HCT116 (cell line): Measurements from ENCODE around the gene TCF7L2. TPM values are rescaled to one million over a fixed set of nuclear protein-coding genes. Genes with fewer than 3 reads are reported as not detected.

Experiments
- ATAC-seq: fragments of 200-7000 bp; cut with Tn5 transposase; 2 replicates; pipeline ENCODE4 v1.9.1; 2020; ENCODE audit warnings: mild to moderate bottlenecking, moderate library complexity
- BruUV-seq: library from RNA; stranded (reverse); fragments of 400-500 nt; replicated peaks from 2 replicates; lab custom pipeline; 2021; lab: Mats Ljungman, UMichigan
- CTCF ChIA-PET: fragments of 300-600 bp; sonication (Branson Sonifier 250); formaldehyde crosslinking; loops from one replicate; lab custom pipeline; 2021; ENCODE audit warnings: antibody characterized with exemption; lab: Charles Lee
- POLR2A ChIA-PET: fragments of 300-600, 350-600 bp; sonication (Branson Sonifier 250); formaldehyde crosslinking; loops from one replicate; lab custom pipeline; 2021; ENCODE audit warnings: antibody characterized with exemption; lab: Charles Lee
- RAD21 ChIA-PET, 2 experiments: fragments of 300-600 bp; sonication (Branson Sonifier 250); formaldehyde crosslinking; loops; one replicate each; lab custom pipeline; 2023; ENCODE audit warnings: low total read pairs in 2 of 2; ENCODE audit not compliant: uncharacterized antibody in 2 of 2, unreplicated experiment in 2 of 2, low non-redundant PET in 1 of 2; lab: Charles Lee
- DNase-seq: peaks from one replicate; pipeline ENCODE4 v3.0.0-alpha.2; 2010; ENCODE audit warnings: low read depth, low spot score
- H2AFZ ChIP-seq: fragments of 200-600 bp; shearing (Covaris generic), sonication (generic); 2 replicates; pipeline ENCODE4 v1.6.1; 2017; ENCODE audit warnings: low read depth, mixed run types, mixed read lengths, antibody characterized with exemption, low read length; ENCODE audit not compliant: poor library complexity, severe bottlenecking
- H3K27ac ChIP-seq: 2 replicates; pipeline ENCODE4 v1.5.1; 2012; ENCODE audit warnings: low read depth, low read length
- H3K27me3 ChIP-seq: fragments of 200-600 bp; sonication (generic); 2 replicates; pipeline ENCODE4 v1.6.1; 2016; ENCODE audit warnings: mixed run types, low read length, mixed read lengths; ENCODE audit not compliant: insufficient read depth
- H3K36me3 ChIP-seq, 2 experiments: fragments of 200-500 bp in 1 of 2; fragments of 200-600 bp in 1 of 2; sonication (Bioruptor generic) in 1 of 2; sonication (generic) in 1 of 2; 2 replicates each; pipeline versions ENCODE4 v1.5.1 to v1.6.1; 2014 to 2016; ENCODE audit warnings: low read length in 2 of 2, inconsistent platforms in 1 of 2, mixed read lengths in 1 of 2, mixed run types in 1 of 2; ENCODE audit not compliant: insufficient read depth in 2 of 2, control insufficient read depth in 1 of 2
- H3K4me1 ChIP-seq, 2 experiments: fragments of 200-600 bp in 1 of 2; sonication (generic) in 1 of 2; 2 replicates each; pipeline versions ENCODE4 v1.5.1 to v1.6.1; 2012 to 2017; ENCODE audit warnings: low read length in 2 of 2, inconsistent platforms in 1 of 2, mild to moderate bottlenecking in 1 of 2, mixed read lengths in 1 of 2, mixed run types in 1 of 2, moderate library complexity in 1 of 2; ENCODE audit not compliant: insufficient read depth in 2 of 2, control insufficient read depth in 1 of 2
- H3K4me2 ChIP-seq: fragments of 200-600 bp; sonication (generic); 2 replicates; pipeline ENCODE4 v1.6.1; 2017; ENCODE audit warnings: mixed run types, low read length, mixed read lengths
- H3K4me3 ChIP-seq, 2 experiments: fragments of 200-600 bp in 1 of 2; sonication (generic) in 1 of 2; replicated peaks in 1 of 2; 2 replicates each; pipeline ENCODE4 v1.5.1; 2011 to 2016; ENCODE audit warnings: low read length in 2 of 2, control low read depth in 1 of 2, low read depth in 1 of 2, mild to moderate bottlenecking in 1 of 2, mixed read lengths in 1 of 2, mixed run types in 1 of 2
- H3K79me2 ChIP-seq: fragments of 200-600 bp; sonication (generic); 2 replicates; pipeline ENCODE4 v1.6.1; 2017; ENCODE audit warnings: mild to moderate bottlenecking, mixed run types, low read length, moderate library complexity, mixed read lengths; ENCODE audit not compliant: insufficient read depth
- H3K9ac ChIP-seq: fragments of 200-600 bp; sonication (generic); 2 replicates; pipeline ENCODE4 v1.6.1; 2016; ENCODE audit warnings: low read length, mixed read lengths
- H3K9me2 ChIP-seq: fragments of 200-600 bp; sonication (generic), shearing (Covaris generic); 2 replicates; pipeline ENCODE4 v1.6.1; 2017; ENCODE audit warnings: mixed run types, mild to moderate bottlenecking, moderate library complexity; ENCODE audit not compliant: insufficient read depth
- H3K9me3 ChIP-seq, 2 experiments: fragments of 200-500 bp in 1 of 2; fragments of 200-600 bp in 1 of 2; sonication (Bioruptor generic) in 1 of 2; sonication (generic) in 1 of 2; 2 replicates each; pipeline ENCODE4 v1.6.1; 2014 to 2017; ENCODE audit warnings: low read length in 2 of 2, mixed read lengths in 2 of 2, inconsistent platforms in 1 of 2, low read depth in 1 of 2, mild to moderate bottlenecking in 1 of 2, mixed run types in 1 of 2, moderate library complexity in 1 of 2; ENCODE audit not compliant: control insufficient read depth in 1 of 2, insufficient read depth in 1 of 2
- H4K20me1 ChIP-seq: fragments of 200-600 bp; sonication (generic), shearing (Covaris generic); 2 replicates; pipeline ENCODE4 v1.6.1; 2017; ENCODE audit warnings: mixed run types, mild to moderate bottlenecking, moderate library complexity; ENCODE audit not compliant: insufficient read depth
- CBX3 ChIP-seq: IDR thresholded peaks from 2 replicates; pipeline ENCODE4 v1.6.1; 2012; ENCODE audit warnings: low read depth
- EGR1 ChIP-seq: IDR thresholded peaks from 2 replicates; pipeline ENCODE4 v1.6.1; 2012; ENCODE audit warnings: low read depth
- ELF1 ChIP-seq: IDR thresholded peaks from 2 replicates; pipeline ENCODE4 v1.6.1; 2012; ENCODE audit warnings: low read depth, borderline replicate concordance
- EZH2phosphoT487 ChIP-seq: fragments of 200-600 bp; IDR thresholded peaks from 2 replicates; pipeline ENCODE4 v1.6.1; 2018; ENCODE audit warnings: antibody characterized with exemption, borderline replicate concordance
- FOSL1 ChIP-seq: IDR thresholded peaks from 2 replicates; pipeline ENCODE4 v1.6.1; 2012; ENCODE audit warnings: low read depth
- JUND ChIP-seq: IDR thresholded peaks from 2 replicates; pipeline ENCODE4 v1.6.1; 2012
- POLR2A ChIP-seq: IDR thresholded peaks from 2 replicates; pipeline ENCODE4 v1.7.0; 2011; ENCODE audit warnings: borderline replicate concordance; ENCODE audit not compliant: insufficient read depth, insufficient read length; ENCODE audit errors: extremely low read depth
- POLR2AphosphoS5 ChIP-seq: IDR thresholded peaks from 2 replicates; pipeline ENCODE4 v1.6.1; 2011; ENCODE audit warnings: mild to moderate bottlenecking, low read depth, low read length, moderate library complexity
- SIN3A ChIP-seq: IDR thresholded peaks from 2 replicates; pipeline ENCODE4 v1.6.1; 2012; ENCODE audit warnings: low read depth
- SP1 ChIP-seq: IDR thresholded peaks from 2 replicates; pipeline ENCODE4 v1.6.1; 2012; ENCODE audit warnings: low read depth
- SRF ChIP-seq: IDR thresholded peaks from 2 replicates; pipeline ENCODE4 v1.6.1; 2012; ENCODE audit warnings: low read depth
- TCF7L2 ChIP-seq: IDR thresholded peaks from 2 replicates; pipeline ENCODE4 v1.7.0; 2011; ENCODE audit warnings: borderline replicate concordance, inconsistent platforms; ENCODE audit not compliant: insufficient read depth, insufficient read length; ENCODE audit errors: extremely low read depth
- ZNF274 ChIP-seq: fragments of 200-500 bp; sonication (Bioruptor generic); IDR thresholded peaks from 2 replicates; pipeline ENCODE4 v1.6.1; 2014; ENCODE audit warnings: mild to moderate bottlenecking, low read depth, low read length, inconsistent platforms
- intact Hi-C: fragments of 100-400 bp; cut with micrococcal nuclease; formaldehyde crosslinking; loops from 2 replicates; pipeline ENCODE4 v1.10.0; 2022
- total RNA-seq: library from RNA; stranded (reverse); gene quantifications from one replicate; pipeline ENCODE4 v1.2.1, GENCODE V29; 2021; ENCODE audit not compliant: unreplicated experiment
- TF ChIP-seq, protein P1 (sequence below): IDR thresholded peaks from 2 replicates; pipeline ENCODE4 v1.6.1; 2012
- TF ChIP-seq, protein P2 (sequence below), 3 experiments: fragments of 200-600 bp in 1 of 3; sonication (generic) in 1 of 3; IDR thresholded peaks in 2 of 3; conservative IDR thresholded peaks in 1 of 3; 2 replicates each; pipeline ENCODE4 v1.5.1; 2012 to 2017; ENCODE audit warnings: low read depth in 2 of 3, low read length in 2 of 3, antibody characterized with exemption in 1 of 3, borderline replicate concordance in 1 of 3, control low read depth in 1 of 3, mild to moderate bottlenecking in 1 of 3, mixed read lengths in 1 of 3, mixed run types in 1 of 3, moderate library complexity in 1 of 3; ENCODE audit not compliant: insufficient read depth in 1 of 3
- TF ChIP-seq, protein P3 (sequence below): IDR thresholded peaks from 2 replicates; pipeline ENCODE4 v1.6.1; 2012; ENCODE audit warnings: low read depth

The TCF7L2 gene
- total RNA-seq, 1 experiment from 2014 or later, result 164 TPM

DNA sequence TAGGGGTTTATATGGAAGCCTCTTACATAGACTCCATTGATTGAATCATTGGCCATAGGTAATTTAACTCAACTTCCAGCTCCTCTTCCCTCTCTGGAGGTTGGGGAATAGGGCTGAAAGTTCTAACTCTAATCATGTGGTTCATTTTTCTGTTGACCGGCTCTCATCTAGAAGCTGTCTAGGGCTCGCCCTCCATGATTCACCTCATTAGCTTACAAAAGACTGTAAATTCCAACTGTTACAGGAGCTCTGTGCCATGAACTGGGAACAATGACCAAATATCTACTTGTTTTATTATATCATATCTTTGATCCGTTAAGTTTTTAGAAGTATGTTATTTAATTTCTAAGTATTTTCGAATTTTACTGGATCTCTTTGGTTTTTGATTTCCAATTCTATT is 263.0 kb downstream of the TCF7L2 start (continued):
- TF ChIP-seq EGR1 (no peak), TCF7L2 (no peak), POLR2AphosphoS5 (no peak), SRF (no peak), ZNF274 (no peak), FOSL1 (no peak)
- TF ChIP-seq, protein P1, sequence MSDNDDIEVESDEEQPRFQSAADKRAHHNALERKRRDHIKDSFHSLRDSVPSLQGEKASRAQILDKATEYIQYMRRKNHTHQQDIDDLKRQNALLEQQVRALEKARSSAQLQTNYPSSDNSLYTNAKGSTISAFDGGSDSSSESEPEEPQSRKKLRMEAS, result no peak
- TF ChIP-seq, protein P2, sequence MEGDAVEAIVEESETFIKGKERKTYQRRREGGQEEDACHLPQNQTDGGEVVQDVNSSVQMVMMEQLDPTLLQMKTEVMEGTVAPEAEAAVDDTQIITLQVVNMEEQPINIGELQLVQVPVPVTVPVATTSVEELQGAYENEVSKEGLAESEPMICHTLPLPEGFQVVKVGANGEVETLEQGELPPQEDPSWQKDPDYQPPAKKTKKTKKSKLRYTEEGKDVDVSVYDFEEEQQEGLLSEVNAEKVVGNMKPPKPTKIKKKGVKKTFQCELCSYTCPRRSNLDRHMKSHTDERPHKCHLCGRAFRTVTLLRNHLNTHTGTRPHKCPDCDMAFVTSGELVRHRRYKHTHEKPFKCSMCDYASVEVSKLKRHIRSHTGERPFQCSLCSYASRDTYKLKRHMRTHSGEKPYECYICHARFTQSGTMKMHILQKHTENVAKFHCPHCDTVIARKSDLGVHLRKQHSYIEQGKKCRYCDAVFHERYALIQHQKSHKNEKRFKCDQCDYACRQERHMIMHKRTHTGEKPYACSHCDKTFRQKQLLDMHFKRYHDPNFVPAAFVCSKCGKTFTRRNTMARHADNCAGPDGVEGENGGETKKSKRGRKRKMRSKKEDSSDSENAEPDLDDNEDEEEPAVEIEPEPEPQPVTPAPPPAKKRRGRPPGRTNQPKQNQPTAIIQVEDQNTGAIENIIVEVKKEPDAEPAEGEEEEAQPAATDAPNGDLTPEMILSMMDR (IDR thresholded peaks at IDR 0.05 in 2 of 3, conservative IDR thresholded peaks at IDR 0.05 in 1 of 3; ENCODE audit: borderline replicate concordance in 1 of 3, insufficient read depth in 1 of 3, low read depth in 2 of 3, low read length in 2 of 3), result no peak

DNA sequence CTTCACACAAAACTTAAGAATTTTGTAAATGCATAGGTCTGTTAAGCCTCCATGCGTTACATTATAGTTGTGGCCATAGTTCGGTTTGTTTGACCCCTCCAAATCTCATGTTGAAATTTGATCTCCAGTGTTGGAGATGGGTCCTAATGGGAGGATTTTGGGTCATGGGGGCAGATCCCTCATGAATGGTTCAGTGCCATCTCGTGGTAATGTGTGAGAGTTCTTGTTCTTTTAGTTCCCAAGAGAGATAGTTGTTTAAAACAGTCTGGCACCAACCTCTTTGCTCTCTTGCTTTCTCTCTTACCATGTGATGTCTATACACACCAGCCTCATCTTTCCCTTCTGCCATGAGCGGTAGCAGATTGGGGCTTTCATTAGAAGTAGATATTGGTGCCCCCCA is 264.3 kb downstream of the TCF7L2 start:
- Histone ChIP-seq H3K9me3 (0 out of 4 replicates have a peak, but pooled peaks cover 0 to 6% of the 10 kb centered on the region in 2 experiments), H3K27me3 (no peaks in the 10 kb centered on the region), H3K36me3 (no peaks in the 10 kb centered on the region), H3K27ac (no peak overlapping the region), H2AFZ (no peak overlapping the region), H3K4me3 (no peak overlapping the region), H3K9ac (no peak overlapping the region), H3K4me2 (no peak overlapping the region), H3K9me2 (no peaks in the 10 kb centered on the region), H3K79me2 (no peaks in the 10 kb centered on the region), H4K20me1 (no peaks in the 10 kb centered on the region), H3K4me1 (no peaks in the 10 kb centered on the region)
- intact Hi-C loops, result no loop called here
- no peak for TF ChIP-seq ELF1
- no peak for TF ChIP-seq SIN3A
- no peak for TF ChIP-seq TCF7L2
- no peak for TF ChIP-seq EGR1
- TF ChIP-seq CBX3, result no peak
- no peak for TF ChIP-seq POLR2AphosphoS5
- TF ChIP-seq SRF, result no peak
- TF ChIP-seq, protein P1, result no peak
- TF ChIP-seq JUND, result no peak
- TF ChIP-seq EZH2phosphoT487, result no peak
- TF ChIP-seq FOSL1, result no peak
- TF ChIP-seq, protein P2 (IDR thresholded peaks at IDR 0.05 in 2 of 3, conservative IDR thresholded peaks at IDR 0.05 in 1 of 3; ENCODE audit: borderline replicate concordance in 1 of 3, insufficient read depth in 1 of 3, low read depth in 2 of 3, low read length in 2 of 3), result no peak
- TF ChIP-seq, protein P3, sequence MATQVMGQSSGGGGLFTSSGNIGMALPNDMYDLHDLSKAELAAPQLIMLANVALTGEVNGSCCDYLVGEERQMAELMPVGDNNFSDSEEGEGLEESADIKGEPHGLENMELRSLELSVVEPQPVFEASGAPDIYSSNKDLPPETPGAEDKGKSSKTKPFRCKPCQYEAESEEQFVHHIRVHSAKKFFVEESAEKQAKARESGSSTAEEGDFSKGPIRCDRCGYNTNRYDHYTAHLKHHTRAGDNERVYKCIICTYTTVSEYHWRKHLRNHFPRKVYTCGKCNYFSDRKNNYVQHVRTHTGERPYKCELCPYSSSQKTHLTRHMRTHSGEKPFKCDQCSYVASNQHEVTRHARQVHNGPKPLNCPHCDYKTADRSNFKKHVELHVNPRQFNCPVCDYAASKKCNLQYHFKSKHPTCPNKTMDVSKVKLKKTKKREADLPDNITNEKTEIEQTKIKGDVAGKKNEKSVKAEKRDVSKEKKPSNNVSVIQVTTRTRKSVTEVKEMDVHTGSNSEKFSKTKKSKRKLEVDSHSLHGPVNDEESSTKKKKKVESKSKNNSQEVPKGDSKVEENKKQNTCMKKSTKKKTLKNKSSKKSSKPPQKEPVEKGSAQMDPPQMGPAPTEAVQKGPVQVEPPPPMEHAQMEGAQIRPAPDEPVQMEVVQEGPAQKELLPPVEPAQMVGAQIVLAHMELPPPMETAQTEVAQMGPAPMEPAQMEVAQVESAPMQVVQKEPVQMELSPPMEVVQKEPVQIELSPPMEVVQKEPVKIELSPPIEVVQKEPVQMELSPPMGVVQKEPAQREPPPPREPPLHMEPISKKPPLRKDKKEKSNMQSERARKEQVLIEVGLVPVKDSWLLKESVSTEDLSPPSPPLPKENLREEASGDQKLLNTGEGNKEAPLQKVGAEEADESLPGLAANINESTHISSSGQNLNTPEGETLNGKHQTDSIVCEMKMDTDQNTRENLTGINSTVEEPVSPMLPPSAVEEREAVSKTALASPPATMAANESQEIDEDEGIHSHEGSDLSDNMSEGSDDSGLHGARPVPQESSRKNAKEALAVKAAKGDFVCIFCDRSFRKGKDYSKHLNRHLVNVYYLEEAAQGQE, result no peak
- TF ChIP-seq POLR2A, result no peak
- TF ChIP-seq SP1, result no peak
- BruUV-seq, result no TSS peak
- POLR2A ChIA-PET, result no interaction called here
- CTCF ChIA-PET, result no interaction called here
- RAD21 ChIA-PET, result no interaction called here
- ATAC-seq (no peak), DNase-seq (no peak)
